ENCODE data around the gene EPAS1.

- no peak for TF ChIP-seq CTCF (conservative IDR thresholded peaks at IDR 0.05 in 1 of 2, IDR thresholded peaks at IDR 0.05 in 1 of 2; ENCODE audit: extremely low read depth in 1 of 2, insufficient read depth in 1 of 2, low read depth in 1 of 2, low read length in 2 of 2)
- TF ChIP-seq EZH2 (IDR thresholded peaks at IDR 0.05; ENCODE audit: borderline replicate concordance, low read length): no peak
Observed at GRCh38 chr2:46387886-46388515, 90.8 kb downstream of the EPAS1 start.

All from mammary epithelial cell (primary cell).